ENCODE data around the gene ISOC2.

ISOC2 gene

GRCh38 chr19:55489711-55490477, 28.5 kb upstream of the ISOC2 start:
- no peak for TF ChIP-seq CTCF (IDR thresholded peaks at IDR 0.05; ENCODE audit: insufficient read depth, low read depth, low read length, missing control alignments)
- no peak for DNase-seq (ENCODE audit: low read depth)
- H3K4me3 ChIP-seq (ENCODE audit: low read depth, low read length): no peak overlapping the region

- DNase-seq (ENCODE audit: low read depth): no peak
- H3K4me3 ChIP-seq (ENCODE audit: low read depth, low read length): no peak overlapping the region
- no peak for TF ChIP-seq CTCF (IDR thresholded peaks at IDR 0.05; ENCODE audit: insufficient read depth, low read depth, low read length, missing control alignments)
Measured at GRCh38 chr19:55488986-55489710, 27.7 kb upstream of the ISOC2 start.

GRCh38 chr19:55487924-55488687, 26.7 kb upstream of the ISOC2 start, which contains the start of gene SSC5D:
SSC5D (plus strand) TSS chr19:55488436; CDS start chr19:55488590, 154 bp downstream.
- no peak for DNase-seq (ENCODE audit: low read depth)
- TF ChIP-seq CTCF (IDR thresholded peaks at IDR 0.05; ENCODE audit: insufficient read depth, low read depth, low read length, missing control alignments): no peak
- H3K4me3 ChIP-seq (ENCODE audit: low read depth, low read length): no peak within 1 kb of the TSS

- DNase-seq (ENCODE audit: low read depth): no peak
- H3K4me3 ChIP-seq (ENCODE audit: low read depth, low read length): no peak overlapping the region
Measured at GRCh38 chr19:55486971-55487923, 25.8 kb upstream of the ISOC2 start.

GRCh38 chr19:55486043-55486970, 24.9 kb upstream of the ISOC2 start:
- no peak for TF ChIP-seq CTCF (IDR thresholded peaks at IDR 0.05; ENCODE audit: insufficient read depth, low read depth, low read length, missing control alignments)
- DNase-seq (ENCODE audit: low read depth): no peak
- no peak overlapping the region for H3K4me3 ChIP-seq (ENCODE audit: low read depth, low read length)

More at GRCh38 chr19:55486971-55487923, 25.8 kb upstream of the ISOC2 start:
- TF ChIP-seq CTCF (IDR thresholded peaks at IDR 0.05; ENCODE audit: insufficient read depth, low read depth, low read length, missing control alignments): no peak
